Gastrocnemius medialis (tissue), 4 donors: Measurements from ENCODE around the gene SETD5.

ENCODE experiments used
- POLR2A ChIP-seq, 2 donors: fragments of 450-650 bp; IDR thresholded peaks; one replicate each; pipeline ENCODE4 v1.6.1; 2017; ENCODE audit warnings: antibody characterized with exemption in 2 of 2, mild to moderate bottlenecking in 2 of 2, moderate library complexity in 2 of 2
- TF ChIP-seq, protein P1 (sequence below), 5 experiments: fragments of 450-650 bp in 3 of 5; fragments of 200-600 bp in 2 of 5; sonication (generic) in 2 of 5; IDR thresholded peaks in 4 of 5; conservative IDR thresholded peaks in 1 of 5; 1 replicate in 4 of 5; 2 replicates in 1 of 5; pipeline ENCODE4 v1.5.1; 2016 to 2019; ENCODE audit warnings: antibody characterized with exemption in 5 of 5, mild to moderate bottlenecking in 3 of 5, moderate library complexity in 3 of 5

DNA sequence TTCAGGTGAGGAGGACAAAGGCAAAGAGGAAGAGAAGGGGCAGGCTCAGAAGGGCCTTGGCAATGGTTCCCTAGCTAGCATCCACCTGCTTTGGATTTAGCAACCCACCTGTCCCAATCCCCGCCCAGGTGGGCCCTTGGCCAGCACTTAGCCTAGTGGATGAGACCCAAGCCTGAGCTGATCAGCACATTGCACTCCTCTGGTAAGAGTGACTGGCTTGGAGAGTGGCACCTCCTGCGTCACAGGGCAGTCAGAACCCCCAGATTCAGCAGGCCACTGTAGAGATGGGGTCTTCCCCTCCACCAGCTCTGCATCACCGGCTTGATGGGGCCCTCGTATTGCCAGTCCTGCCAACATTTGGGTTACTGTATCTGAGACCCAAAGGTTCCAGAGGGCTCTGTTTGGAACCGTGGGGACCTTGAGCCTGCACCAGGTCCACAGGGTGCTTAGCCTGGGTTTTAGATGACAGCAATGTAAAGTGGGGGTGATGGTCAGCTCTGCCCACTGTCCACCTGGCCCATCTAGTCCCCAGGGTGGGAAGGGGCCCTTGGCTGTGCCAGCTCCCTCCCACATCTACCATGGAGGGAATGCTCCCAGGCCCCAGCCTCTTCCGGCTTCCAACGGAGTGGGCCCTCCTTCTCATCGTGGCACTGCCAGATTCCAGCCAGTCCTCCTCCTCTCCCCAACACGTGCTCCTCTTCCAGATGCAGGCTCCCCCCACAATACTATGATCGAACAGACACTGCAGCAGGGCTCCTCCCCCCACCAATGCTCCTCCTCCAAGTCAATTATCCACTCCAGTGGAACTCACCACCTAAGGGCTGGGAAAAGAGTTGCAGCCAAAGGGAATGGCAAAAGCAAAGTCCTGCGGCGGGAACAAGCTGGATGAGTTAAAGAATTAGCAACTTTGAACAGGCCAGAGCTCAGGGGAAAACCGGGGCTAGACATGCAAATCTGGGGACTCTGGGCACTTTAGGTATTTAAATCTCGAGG is 110.5 kb downstream of the SETD5 start:
- no peak for TF ChIP-seq POLR2A (IDR thresholded peaks at IDR 0.05)
- TF ChIP-seq, protein P1, sequence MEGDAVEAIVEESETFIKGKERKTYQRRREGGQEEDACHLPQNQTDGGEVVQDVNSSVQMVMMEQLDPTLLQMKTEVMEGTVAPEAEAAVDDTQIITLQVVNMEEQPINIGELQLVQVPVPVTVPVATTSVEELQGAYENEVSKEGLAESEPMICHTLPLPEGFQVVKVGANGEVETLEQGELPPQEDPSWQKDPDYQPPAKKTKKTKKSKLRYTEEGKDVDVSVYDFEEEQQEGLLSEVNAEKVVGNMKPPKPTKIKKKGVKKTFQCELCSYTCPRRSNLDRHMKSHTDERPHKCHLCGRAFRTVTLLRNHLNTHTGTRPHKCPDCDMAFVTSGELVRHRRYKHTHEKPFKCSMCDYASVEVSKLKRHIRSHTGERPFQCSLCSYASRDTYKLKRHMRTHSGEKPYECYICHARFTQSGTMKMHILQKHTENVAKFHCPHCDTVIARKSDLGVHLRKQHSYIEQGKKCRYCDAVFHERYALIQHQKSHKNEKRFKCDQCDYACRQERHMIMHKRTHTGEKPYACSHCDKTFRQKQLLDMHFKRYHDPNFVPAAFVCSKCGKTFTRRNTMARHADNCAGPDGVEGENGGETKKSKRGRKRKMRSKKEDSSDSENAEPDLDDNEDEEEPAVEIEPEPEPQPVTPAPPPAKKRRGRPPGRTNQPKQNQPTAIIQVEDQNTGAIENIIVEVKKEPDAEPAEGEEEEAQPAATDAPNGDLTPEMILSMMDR (IDR thresholded peaks at IDR 0.05 in 4 of 5, conservative IDR thresholded peaks at IDR 0.05 in 1 of 5) = no peak
